ENCODE measurements around the gene CHGA. TPM values are rescaled to one million over a fixed set of nuclear protein-coding genes. Genes with fewer than 3 reads are reported as not detected.

Gene CHGA
- total and polyA plus RNA-seq, 2 of the 13 experiments (the other 11 are each of a cell fraction or from before 2014, with no cell fraction given): not detected

DNA sequence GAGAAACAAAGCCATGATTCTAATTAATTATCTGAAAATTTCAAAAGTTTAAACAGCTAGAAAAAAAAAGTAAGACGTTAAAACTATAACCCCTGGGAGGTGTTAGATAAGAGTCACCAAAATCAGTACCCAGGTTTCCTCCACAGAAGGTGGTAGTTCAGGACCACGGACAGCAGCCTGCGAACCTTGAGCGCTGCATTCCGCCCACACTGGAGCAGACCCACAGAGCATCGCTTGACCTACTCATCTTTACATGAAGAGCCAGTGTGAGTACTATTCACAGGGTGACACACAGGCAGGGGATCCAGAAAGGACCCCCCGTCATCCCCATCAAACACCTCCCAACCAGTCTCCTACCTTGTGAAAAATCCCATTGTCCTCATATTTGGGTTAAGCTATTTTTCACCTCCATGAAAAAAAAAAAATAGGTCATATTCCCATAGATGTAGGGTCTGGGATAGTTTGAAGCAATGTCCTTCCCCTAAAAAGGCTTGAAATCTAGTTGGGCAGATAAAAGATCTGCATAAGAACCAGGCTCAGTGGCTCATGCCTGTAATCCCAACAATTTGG is 8.8 kb upstream of the CHGA start (continued):
- TF ChIP-seq, protein P1, sequence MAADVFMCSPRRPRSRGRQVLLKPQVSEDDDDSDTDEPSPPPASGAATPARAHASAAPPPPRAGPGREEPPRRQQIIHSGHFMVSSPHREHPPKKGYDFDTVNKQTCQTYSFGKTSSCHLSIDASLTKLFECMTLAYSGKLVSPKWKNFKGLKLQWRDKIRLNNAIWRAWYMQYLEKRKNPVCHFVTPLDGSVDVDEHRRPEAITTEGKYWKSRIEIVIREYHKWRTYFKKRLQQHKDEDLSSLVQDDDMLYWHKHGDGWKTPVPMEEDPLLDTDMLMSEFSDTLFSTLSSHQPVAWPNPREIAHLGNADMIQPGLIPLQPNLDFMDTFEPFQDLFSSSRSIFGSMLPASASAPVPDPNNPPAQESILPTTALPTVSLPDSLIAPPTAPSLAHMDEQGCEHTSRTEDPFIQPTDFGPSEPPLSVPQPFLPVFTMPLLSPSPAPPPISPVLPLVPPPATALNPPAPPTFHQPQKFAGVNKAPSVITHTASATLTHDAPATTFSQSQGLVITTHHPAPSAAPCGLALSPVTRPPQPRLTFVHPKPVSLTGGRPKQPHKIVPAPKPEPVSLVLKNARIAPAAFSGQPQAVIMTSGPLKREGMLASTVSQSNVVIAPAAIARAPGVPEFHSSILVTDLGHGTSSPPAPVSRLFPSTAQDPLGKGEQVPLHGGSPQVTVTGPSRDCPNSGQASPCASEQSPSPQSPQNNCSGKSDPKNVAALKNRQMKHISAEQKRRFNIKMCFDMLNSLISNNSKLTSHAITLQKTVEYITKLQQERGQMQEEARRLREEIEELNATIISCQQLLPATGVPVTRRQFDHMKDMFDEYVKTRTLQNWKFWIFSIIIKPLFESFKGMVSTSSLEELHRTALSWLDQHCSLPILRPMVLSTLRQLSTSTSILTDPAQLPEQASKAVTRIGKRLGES (CRISPR knock-in tag; IDR thresholded peaks at IDR 0.05; ENCODE audit: borderline replicate concordance): peak; percentile 85; the same call in 1 of the 2 replicates
- TF ChIP-seq, protein P2, sequence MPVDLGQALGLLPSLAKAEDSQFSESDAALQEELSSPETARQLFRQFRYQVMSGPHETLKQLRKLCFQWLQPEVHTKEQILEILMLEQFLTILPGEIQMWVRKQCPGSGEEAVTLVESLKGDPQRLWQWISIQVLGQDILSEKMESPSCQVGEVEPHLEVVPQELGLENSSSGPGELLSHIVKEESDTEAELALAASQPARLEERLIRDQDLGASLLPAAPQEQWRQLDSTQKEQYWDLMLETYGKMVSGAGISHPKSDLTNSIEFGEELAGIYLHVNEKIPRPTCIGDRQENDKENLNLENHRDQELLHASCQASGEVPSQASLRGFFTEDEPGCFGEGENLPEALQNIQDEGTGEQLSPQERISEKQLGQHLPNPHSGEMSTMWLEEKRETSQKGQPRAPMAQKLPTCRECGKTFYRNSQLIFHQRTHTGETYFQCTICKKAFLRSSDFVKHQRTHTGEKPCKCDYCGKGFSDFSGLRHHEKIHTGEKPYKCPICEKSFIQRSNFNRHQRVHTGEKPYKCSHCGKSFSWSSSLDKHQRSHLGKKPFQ (CRISPR knock-in tag; IDR thresholded peaks at IDR 0.05; ENCODE audit: insufficient replicate concordance): no peak
- TF ChIP-seq TP53 (CRISPR knock-in tag; conservative IDR thresholded peaks at IDR 0.05): no peak
- TF ChIP-seq, protein P3, sequence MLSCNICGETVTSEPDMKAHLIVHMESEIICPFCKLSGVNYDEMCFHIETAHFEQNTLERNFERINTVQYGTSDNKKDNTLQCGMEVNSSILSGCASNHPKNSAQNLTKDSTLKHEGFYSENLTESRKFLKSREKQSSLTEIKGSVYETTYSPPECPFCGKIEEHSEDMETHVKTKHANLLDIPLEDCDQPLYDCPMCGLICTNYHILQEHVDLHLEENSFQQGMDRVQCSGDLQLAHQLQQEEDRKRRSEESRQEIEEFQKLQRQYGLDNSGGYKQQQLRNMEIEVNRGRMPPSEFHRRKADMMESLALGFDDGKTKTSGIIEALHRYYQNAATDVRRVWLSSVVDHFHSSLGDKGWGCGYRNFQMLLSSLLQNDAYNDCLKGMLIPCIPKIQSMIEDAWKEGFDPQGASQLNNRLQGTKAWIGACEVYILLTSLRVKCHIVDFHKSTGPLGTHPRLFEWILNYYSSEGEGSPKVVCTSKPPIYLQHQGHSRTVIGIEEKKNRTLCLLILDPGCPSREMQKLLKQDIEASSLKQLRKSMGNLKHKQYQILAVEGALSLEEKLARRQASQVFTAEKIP (CRISPR knock-in tag; IDR thresholded peaks at IDR 0.05; ENCODE audit: borderline replicate concordance): no peak
- TF ChIP-seq, protein P4, sequence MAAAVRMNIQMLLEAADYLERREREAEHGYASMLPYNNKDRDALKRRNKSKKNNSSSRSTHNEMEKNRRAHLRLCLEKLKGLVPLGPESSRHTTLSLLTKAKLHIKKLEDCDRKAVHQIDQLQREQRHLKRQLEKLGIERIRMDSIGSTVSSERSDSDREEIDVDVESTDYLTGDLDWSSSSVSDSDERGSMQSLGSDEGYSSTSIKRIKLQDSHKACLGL (CRISPR knock-in tag; IDR thresholded peaks at IDR 0.05): peak; percentile 48; the same call in 1 of the 2 replicates
- TF ChIP-seq, protein P5, sequence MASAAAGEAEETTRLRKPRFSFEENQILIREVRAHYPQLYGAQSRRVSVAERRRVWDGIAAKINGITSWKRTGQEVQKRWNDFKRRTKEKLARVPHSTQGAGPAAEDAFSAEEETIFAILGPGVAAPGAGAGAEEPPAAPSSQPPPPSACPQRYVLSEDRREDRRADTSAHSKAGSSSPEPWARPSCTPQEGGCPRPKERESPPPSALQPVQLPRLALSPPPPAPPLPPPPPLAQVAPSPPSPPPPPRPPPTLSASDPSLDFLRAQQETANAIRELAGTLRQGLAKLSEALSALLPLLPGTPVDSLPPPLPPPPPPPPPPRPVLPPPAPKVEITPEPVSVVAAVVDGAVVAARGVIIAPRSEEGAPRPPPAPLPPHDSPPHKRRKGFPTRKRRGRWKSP (CRISPR knock-in tag; IDR thresholded peaks at IDR 0.05): 0 out of 2 replicates have a peak, but pooled peaks have one; percentile 36
- peak; percentile 60 for TF ChIP-seq HNF4A (CRISPR knock-in tag; IDR thresholded peaks at IDR 0.05)
- TF ChIP-seq MXD4 (CRISPR knock-in tag; IDR thresholded peaks at IDR 0.05): peak; percentile 76; the same call in 1 of the 2 replicates
- TF ChIP-seq ZNF670 (CRISPR knock-in tag; IDR thresholded peaks at IDR 0.05; ENCODE audit: borderline replicate concordance): no peak
- TF ChIP-seq, protein P6, sequence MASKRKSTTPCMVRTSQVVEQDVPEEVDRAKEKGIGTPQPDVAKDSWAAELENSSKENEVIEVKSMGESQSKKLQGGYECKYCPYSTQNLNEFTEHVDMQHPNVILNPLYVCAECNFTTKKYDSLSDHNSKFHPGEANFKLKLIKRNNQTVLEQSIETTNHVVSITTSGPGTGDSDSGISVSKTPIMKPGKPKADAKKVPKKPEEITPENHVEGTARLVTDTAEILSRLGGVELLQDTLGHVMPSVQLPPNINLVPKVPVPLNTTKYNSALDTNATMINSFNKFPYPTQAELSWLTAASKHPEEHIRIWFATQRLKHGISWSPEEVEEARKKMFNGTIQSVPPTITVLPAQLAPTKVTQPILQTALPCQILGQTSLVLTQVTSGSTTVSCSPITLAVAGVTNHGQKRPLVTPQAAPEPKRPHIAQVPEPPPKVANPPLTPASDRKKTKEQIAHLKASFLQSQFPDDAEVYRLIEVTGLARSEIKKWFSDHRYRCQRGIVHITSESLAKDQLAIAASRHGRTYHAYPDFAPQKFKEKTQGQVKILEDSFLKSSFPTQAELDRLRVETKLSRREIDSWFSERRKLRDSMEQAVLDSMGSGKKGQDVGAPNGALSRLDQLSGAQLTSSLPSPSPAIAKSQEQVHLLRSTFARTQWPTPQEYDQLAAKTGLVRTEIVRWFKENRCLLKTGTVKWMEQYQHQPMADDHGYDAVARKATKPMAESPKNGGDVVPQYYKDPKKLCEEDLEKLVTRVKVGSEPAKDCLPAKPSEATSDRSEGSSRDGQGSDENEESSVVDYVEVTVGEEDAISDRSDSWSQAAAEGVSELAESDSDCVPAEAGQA (IDR thresholded peaks at IDR 0.05; ENCODE audit: low read depth): no peak
- TF ChIP-seq, protein P6 (CRISPR knock-in tag; IDR thresholded peaks at IDR 0.05; ENCODE audit: borderline replicate concordance): 0 out of 2 replicates have a peak, but pooled peaks have one; percentile 76
- peak; percentile 92 for TF ChIP-seq ZNF557 (CRISPR knock-in tag; IDR thresholded peaks at IDR 0.05)
- TF ChIP-seq SMC3 (IDR thresholded peaks at IDR 0.05; ENCODE audit: low read length): no peak
- no peak for TF ChIP-seq SRSF9 (IDR thresholded peaks at IDR 0.05; ENCODE audit: borderline replicate concordance, insufficient read depth, low read depth, low read length, poor library complexity, severe bottlenecking)
